GM19240 (cell line): ENCODE data around the gene RASAL1.

Experiments used
- DNase-seq: peaks from one replicate; pipeline ENCODE4 v3.0.0; 2011; ENCODE audit warnings: low spot score; ENCODE audit not compliant: insufficient read length

Gene RASAL1

GRCh38 chr12:113058553-113058952 is 77.0 kb downstream of the RASAL1 start:
- no peak for DNase-seq

- no peak for DNase-seq
Measured at GRCh38 chr12:113057565-113058485, 77.7 kb downstream of the RASAL1 start.

- no peak for DNase-seq
Measured at GRCh38 chr12:113056631-113057488, 78.7 kb downstream of the RASAL1 start, which contains the start of gene DTX1. DTX1 (plus strand) TSS chr12:113056730; CDS start chr12:113058193, 1,463 bp downstream.

GRCh38 chr12:113056381-113056630 is 79.3 kb downstream of the RASAL1 start:
- no peak for DNase-seq

GRCh38 chr12:113055594-113056380 is 79.8 kb downstream of the RASAL1 start:
- DNase-seq, result no peak

- no peak for DNase-seq
Measured at GRCh38 chr12:113054948-113055486, 80.5 kb downstream of the RASAL1 start.

- no peak for DNase-seq
Measured at GRCh38 chr12:113052326-113052725, 83.2 kb downstream of the RASAL1 start.

GRCh38 chr12:113051759-113052158 is 83.8 kb downstream of the RASAL1 start:
- DNase-seq, result no peak

- no peak for DNase-seq
Measured at GRCh38 chr12:113050795-113051194, 84.8 kb downstream of the RASAL1 start.

- no peak for DNase-seq
Measured at GRCh38 chr12:113049976-113050742, 85.4 kb downstream of the RASAL1 start.
